GM21528 (cell line): ENCODE measurements around the gene SEL1L2.
A peak's percentile ranks its signal among the peaks of the same experiment; 100 is the strongest.

ENCODE experiments used
- ATAC-seq: cut with Tn5 transposase; IDR thresholded peaks from one replicate; pipeline ENCODE4 v1.9.1; 2021; ENCODE audit warnings: mild to moderate bottlenecking, moderate library complexity; ENCODE audit not compliant: unreplicated experiment, low FRiP score

Gene SEL1L2

GRCh38 chr20:13819885-13820645 lies 170.3 kb downstream of the SEL1L2 start:
- ATAC-seq: peak; percentile 77

DNA sequence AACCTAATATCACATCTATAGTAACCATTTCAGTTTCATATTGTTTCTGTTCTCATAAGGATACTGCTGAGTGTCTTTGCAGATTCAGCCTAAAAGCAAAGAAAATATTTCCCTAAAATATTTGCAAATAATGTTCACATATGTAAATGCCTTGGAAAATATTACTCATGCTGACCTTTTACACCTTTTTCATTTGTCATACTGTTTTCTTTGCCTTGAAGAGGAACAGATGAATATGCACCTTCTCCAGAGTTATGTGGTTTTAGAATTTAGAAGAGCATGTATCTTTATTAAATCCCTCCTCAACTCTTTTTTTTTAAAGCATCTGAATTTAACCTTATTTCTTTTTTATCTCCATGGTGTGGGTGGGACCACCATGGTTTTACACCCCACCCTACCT lies 173.1 kb downstream of the SEL1L2 start:
- no peak for ATAC-seq

- ATAC-seq: no peak
Measured at GRCh38 chr20:13816757-13817156, 173.7 kb downstream of the SEL1L2 start.

DNA sequence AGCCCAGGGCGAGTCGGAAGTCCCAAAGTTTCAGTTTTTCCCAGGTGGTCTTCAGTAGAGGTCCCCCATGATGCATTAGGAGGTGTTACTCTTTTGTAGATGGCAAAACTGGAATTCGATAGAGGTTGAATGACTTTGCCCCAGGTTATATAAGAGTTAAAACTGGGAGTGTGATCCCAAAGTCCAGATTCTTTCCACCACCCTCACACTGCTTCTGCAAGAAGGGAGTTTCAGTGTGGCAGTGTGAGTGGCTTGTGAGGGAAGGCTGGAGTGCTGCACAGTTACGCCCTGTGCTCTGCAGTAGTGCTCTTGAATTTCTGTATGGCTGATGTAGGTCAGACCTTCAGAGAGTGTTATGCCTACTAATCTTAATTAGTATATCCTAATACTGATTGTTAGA lies 175.7 kb downstream of the SEL1L2 start:
- ATAC-seq: no peak

DNA sequence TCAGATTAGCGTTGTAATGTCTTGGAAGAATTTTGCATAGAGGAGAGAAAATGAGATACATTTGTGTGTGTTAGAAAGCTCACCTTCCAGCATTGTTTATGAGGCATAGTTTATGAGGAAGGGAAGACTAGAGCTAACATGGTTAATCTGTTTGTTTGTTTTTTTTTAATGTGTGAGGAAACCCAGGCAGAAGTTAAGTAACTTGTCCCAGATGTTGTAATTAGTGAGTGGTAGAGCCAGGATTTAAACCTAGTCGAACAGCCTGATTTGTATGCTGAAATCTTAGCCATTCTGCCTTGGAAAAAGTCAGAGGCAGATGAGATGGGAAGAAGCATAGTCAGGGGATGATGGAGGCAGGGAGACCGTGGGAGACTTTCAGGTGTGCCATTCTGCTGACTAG lies 176.5 kb downstream of the SEL1L2 start:
- no peak for ATAC-seq

- ATAC-seq: no peak
Measured at GRCh38 chr20:13810446-13810845, 180.0 kb downstream of the SEL1L2 start.

GRCh38 chr20:13809855-13810254 lies 180.6 kb downstream of the SEL1L2 start:
- ATAC-seq: no peak

DNA sequence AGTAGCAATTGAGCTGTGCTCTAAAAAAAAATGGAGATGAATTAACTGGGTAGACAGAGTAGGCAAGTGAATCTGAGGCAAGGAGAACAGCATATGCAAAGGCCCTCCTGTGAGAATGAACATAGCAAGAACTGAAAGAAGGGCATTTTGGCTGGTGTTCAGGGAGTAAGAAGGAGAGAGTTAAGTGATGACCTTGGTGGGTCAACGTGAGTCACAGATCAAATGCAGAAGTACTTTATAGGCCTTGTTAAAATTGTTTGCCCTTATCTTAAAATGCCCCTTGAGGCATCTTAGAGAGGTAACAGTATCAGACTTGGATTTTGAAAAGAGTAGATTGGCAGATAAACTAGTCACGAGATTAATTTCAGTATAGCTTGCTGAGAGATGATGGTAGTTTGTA lies 181.0 kb downstream of the SEL1L2 start:
- ATAC-seq: no peak

DNA sequence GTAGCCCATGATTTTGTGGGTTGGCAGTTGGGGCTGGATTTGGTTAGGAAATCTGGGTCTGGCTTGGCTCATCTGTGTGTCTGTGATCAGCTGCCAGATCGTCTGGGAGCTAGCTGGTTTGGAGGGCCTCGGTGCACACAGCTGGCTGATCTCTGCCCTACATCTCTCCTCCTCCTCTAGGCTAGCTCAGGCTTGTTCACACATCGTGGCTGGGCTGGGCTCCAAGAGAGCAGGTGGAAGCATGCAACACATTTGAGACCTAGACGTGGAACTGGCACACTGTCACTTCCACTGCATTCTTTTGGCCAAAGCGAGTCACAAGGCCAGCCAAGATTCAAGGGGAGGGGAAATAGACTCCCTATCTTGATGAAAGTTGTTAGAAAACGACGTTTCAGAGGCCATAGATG lies 189.7 kb downstream of the SEL1L2 start:
- ATAC-seq: no peak

GRCh38 chr20:13799974-13800373 lies 190.4 kb downstream of the SEL1L2 start:
- no peak for ATAC-seq
